ENCODE measurements around the gene OGFOD1. TPM values are rescaled to one million over a fixed set of nuclear protein-coding genes. Genes with fewer than 3 reads are reported as not detected.

The OGFOD1 gene
- total RNA-seq, 2 experiments from 2014 or later = 35.1 to 56.8 TPM

- Histone ChIP-seq H2AFZ (ENCODE audit: low read length) (no peak overlapping the region), H3K9me3 (ENCODE audit: low read length) (no peaks in the 10 kb centered on the region), H3K27ac (ENCODE audit: low read depth, low read length, poor library complexity, severe bottlenecking) (no peak overlapping the region), H3K36me3 (ENCODE audit: insufficient read depth, low read length) (peaks cover 88% of the 10 kb centered on the region), H3K4me2 (ENCODE audit: low read length) (no peak overlapping the region), H3K4me3 (ENCODE audit: low read depth, low read length, poor library complexity, severe bottlenecking) (no peak overlapping the region), H3K79me2 (ENCODE audit: insufficient read depth, low read depth, low read length) (no peaks in the 10 kb centered on the region), H3K9me2 (ENCODE audit: insufficient read depth, low read length) (no peaks in the 10 kb centered on the region), H3K4me1 (ENCODE audit: insufficient read depth, low read length, poor library complexity, severe bottlenecking) (no peaks in the 10 kb centered on the region), H4K20me1 (ENCODE audit: insufficient read depth, low read length) (no peaks in the 10 kb centered on the region)
- ChIA-PET CTCF (ENCODE audit: unreplicated experiment) (interaction anchor here (0.6 kb wide), 1 partner anchor 1626 kb away, joined by 9 read pairs; no protein-coding TSS in a partner anchor), POLR2A (interaction anchor here (1.0 kb wide), 1 partner anchor 20 kb away, joined by 3 read pairs; no protein-coding TSS in a partner anchor)
- no peak for DNase-seq (ENCODE audit: low spot score)
- TF ChIP-seq, protein P1, sequence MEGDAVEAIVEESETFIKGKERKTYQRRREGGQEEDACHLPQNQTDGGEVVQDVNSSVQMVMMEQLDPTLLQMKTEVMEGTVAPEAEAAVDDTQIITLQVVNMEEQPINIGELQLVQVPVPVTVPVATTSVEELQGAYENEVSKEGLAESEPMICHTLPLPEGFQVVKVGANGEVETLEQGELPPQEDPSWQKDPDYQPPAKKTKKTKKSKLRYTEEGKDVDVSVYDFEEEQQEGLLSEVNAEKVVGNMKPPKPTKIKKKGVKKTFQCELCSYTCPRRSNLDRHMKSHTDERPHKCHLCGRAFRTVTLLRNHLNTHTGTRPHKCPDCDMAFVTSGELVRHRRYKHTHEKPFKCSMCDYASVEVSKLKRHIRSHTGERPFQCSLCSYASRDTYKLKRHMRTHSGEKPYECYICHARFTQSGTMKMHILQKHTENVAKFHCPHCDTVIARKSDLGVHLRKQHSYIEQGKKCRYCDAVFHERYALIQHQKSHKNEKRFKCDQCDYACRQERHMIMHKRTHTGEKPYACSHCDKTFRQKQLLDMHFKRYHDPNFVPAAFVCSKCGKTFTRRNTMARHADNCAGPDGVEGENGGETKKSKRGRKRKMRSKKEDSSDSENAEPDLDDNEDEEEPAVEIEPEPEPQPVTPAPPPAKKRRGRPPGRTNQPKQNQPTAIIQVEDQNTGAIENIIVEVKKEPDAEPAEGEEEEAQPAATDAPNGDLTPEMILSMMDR (conservative IDR thresholded peaks at IDR 0.05; ENCODE audit: low read length) = no peak
- no peak for TF ChIP-seq EZH2phosphoT487 (IDR thresholded peaks at IDR 0.05; ENCODE audit: borderline replicate concordance, low read depth, low read length)
- intact Hi-C loops (cut with micrococcal nuclease; ENCODE audit: unreplicated experiment) = no loop called here
- BruUV-seq (replicated peaks) = no TSS peak
These were observed 42.8 kb upstream of the OGFOD1 start for GRCh38 chr16:56408379-56409098.

- no peak for TF ChIP-seq EZH2phosphoT487 (IDR thresholded peaks at IDR 0.05; ENCODE audit: borderline replicate concordance, low read depth, low read length)
- TF ChIP-seq, protein P1 (conservative IDR thresholded peaks at IDR 0.05; ENCODE audit: low read length) = no peak
- Histone ChIP-seq H3K27ac (ENCODE audit: low read depth, low read length, poor library complexity, severe bottlenecking) (no peak overlapping the region), H3K4me1 (ENCODE audit: insufficient read depth, low read length, poor library complexity, severe bottlenecking) (no peaks in the 10 kb centered on the region), H3K9me2 (ENCODE audit: insufficient read depth, low read length) (no peaks in the 10 kb centered on the region), H3K79me2 (ENCODE audit: insufficient read depth, low read depth, low read length) (no peaks in the 10 kb centered on the region), H3K36me3 (ENCODE audit: insufficient read depth, low read length) (peaks cover 89% of the 10 kb centered on the region), H4K20me1 (ENCODE audit: insufficient read depth, low read length) (no peaks in the 10 kb centered on the region), H2AFZ (ENCODE audit: low read length) (no peak overlapping the region), H3K4me3 (ENCODE audit: low read depth, low read length, poor library complexity, severe bottlenecking) (no peak overlapping the region), H3K9me3 (ENCODE audit: low read length) (no peaks in the 10 kb centered on the region), H3K4me2 (ENCODE audit: low read length) (no peak overlapping the region)
- no peak for DNase-seq (ENCODE audit: low spot score)
- no TSS peak for BruUV-seq (replicated peaks)
- POLR2A ChIA-PET = interaction anchor here (0.7 to 1.0 kb wide), 2 partner anchors 11 to 21 kb away, joined by 3 to 5 read pairs; no protein-coding TSS in a partner anchor
- CTCF ChIA-PET (ENCODE audit: unreplicated experiment) = interaction anchor here (0.6 kb wide), 1 partner anchor 1625 kb away, joined by 9 read pairs; no protein-coding TSS in a partner anchor
- intact Hi-C loops (cut with micrococcal nuclease; ENCODE audit: unreplicated experiment) = no loop called here
These were observed 42.2 kb upstream of the OGFOD1 start for GRCh38 chr16:56409195-56409594.

DNA sequence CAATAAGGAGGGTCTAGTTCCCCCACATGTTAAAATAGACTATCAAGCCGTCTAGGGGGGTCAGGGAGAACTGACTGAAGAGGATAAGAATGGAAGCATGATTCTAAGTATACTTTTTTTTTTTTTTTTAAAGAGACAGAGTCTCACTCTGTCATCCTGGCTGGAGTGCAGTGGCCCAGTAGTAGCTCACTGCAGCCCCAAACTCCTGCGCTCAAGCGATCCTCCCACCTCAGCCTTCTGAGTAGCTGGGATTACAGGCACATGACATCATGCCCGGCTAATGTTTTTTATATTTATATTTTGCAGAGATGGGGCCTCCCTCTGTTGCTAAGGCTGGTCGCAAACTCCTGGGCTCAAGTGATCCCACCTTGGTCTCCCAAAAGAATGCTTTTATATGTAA, 40.2 kb upstream of the OGFOD1 start:
- H3K4me3 ChIP-seq (ENCODE audit: low read depth, low read length, poor library complexity, severe bottlenecking) = no peak overlapping the region
- no peaks in the 10 kb centered on the region for H4K20me1 ChIP-seq (ENCODE audit: insufficient read depth, low read length)
- H3K79me2 ChIP-seq (ENCODE audit: insufficient read depth, low read depth, low read length) = peaks cover 18% of the 10 kb centered on the region
- H3K27ac ChIP-seq (ENCODE audit: low read depth, low read length, poor library complexity, severe bottlenecking) = no peak overlapping the region
- intact Hi-C loops (cut with micrococcal nuclease; ENCODE audit: unreplicated experiment) = no loop called here
- H3K4me2 ChIP-seq (ENCODE audit: low read length) = no peak overlapping the region
- H3K9me3 ChIP-seq (ENCODE audit: low read length) = no peaks in the 10 kb centered on the region
- ChIA-PET CTCF (ENCODE audit: unreplicated experiment) (no interaction called here), POLR2A (interaction anchor here (0.6 to 0.8 kb wide), 2 partner anchors 10 to 141 kb away, joined by 3 read pairs; no protein-coding TSS in a partner anchor)
- H3K36me3 ChIP-seq (ENCODE audit: insufficient read depth, low read length) = peaks cover 77% of the 10 kb centered on the region
- no TSS peak for BruUV-seq (replicated peaks)
- no peak overlapping the region for H2AFZ ChIP-seq (ENCODE audit: low read length)
- no peak for DNase-seq (ENCODE audit: low spot score)
- TF ChIP-seq, protein P1 (conservative IDR thresholded peaks at IDR 0.05; ENCODE audit: low read length) = no peak
- TF ChIP-seq EZH2phosphoT487 (IDR thresholded peaks at IDR 0.05; ENCODE audit: borderline replicate concordance, low read depth, low read length) = no peak
- peaks cover 6% of the 10 kb centered on the region for H3K4me1 ChIP-seq (ENCODE audit: insufficient read depth, low read length, poor library complexity, severe bottlenecking)
- no peaks in the 10 kb centered on the region for H3K9me2 ChIP-seq (ENCODE audit: insufficient read depth, low read length)

Data from OCI-LY7 (cell line).